Measurements from ENCODE around the gene INPP5A.
A peak's percentile ranks its signal among the peaks of the same experiment; 100 is the strongest.

Gene INPP5A

DNA sequence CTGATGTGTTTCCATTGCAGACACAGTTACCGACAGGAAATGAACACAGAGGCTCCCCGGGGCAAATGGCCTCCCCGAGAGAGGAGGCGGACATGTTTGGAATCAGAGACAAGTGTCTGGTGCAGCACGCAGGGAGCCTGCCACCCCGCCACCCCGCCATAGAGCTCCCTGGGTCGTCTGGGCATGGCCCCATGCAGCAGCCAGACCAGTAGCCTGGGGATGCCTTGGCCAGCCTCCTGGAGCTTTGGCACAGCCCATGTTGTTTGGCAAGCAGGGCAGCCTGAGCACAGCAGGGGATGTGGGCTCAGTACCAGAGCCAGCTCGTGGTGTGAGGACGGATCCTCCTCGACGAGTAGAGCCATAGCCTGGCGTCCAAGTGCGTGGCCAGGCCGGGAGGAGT lies 167.6 kb downstream of the INPP5A start:
- peak; percentile 52 for DNase-seq (ENCODE audit: low spot score)

DNA sequence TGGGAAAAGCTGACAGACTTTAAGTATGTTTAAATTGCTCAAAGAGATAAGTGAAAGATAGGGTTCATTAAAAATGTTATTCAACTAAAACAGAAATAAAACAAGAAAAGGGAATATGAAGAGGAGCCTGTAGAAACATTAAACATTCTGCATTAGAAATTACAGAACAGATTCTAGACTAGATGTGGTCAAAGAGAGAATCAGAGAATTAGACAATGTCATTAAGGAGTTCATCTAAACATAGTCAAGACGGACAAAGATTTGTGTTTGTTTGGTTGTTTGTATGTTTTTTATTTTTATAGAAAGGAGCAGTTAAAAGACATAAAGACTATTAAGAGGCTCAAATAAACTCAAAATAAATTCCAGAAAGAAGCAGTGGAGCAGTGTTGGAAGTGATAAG lies 168.4 kb downstream of the INPP5A start:
- DNase-seq (ENCODE audit: low spot score), result no peak

DNA sequence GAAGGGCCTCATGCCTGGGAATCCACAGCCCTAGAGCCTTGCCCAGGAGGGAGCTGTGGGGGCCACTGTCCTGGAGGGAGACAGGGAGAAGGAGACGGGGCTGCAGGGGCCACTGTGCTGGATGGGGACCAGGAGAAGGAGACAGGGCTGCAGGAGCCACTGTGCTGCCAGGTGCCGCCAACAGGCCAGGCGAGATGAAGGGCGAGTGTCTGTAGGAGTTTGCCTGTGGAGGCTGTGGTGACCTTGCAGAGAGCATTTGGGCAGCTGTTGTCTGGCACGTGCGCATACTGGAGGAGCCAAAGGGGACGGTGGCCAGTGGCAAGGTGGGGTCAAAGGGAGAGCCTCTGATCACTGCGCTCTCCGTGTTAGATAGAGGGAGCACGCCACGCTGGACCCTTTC lies 169.1 kb downstream of the INPP5A start:
- no peak for DNase-seq (ENCODE audit: low spot score)

DNA sequence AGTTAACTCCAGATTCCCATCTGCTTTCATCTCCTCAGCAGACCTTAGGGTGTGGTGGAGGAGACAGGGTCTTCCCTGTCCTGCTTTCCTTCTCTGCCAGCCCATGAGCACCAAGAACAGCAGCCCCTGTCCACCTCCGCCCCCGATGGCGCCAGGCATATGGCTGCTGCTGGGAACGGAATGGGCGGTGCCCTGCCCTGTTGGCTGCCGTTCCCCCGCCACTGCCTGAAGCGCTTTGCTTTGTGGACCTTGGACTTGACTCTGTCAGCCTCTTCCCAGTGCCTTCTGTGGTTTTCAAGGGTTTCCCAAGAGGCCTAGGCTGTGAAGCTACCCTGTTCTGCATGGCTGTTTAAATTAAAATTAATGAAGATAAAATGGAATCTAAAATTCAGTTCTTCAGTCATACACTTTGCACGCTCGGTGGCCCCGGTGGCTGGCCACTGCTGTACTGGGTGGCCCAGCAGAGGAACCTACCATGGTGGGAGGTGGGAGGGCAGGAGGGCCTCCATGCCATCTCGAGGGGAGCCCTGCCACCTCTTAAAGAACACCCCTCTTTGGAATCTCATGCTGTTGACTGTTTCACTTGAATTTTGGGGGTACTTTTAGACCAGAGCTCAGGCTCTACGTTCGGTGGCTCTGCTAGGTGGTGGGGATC lies 169.7 kb downstream of the INPP5A start:
- no peak for DNase-seq (ENCODE audit: low spot score)

DNA sequence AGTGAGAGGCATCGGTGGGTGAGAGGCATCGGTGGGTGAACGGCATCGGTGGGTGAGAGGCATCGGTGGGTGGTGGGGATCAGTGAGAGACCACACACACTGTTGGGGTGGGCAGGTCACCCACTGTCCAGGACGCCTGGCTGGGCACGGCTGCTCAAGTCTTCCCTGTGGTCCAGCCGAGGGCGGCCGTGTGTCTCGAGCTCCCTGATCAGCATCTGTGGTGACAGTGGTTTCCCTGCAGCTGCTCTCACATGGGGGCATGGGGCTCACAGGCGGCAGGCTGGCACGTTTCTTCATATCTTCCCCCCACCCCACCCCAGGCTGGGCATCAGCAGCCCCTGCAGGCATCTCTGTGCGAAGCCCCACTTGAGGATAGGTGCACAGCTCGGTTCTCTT lies 170.2 kb downstream of the INPP5A start:
- no peak for DNase-seq (ENCODE audit: low spot score)

DNA sequence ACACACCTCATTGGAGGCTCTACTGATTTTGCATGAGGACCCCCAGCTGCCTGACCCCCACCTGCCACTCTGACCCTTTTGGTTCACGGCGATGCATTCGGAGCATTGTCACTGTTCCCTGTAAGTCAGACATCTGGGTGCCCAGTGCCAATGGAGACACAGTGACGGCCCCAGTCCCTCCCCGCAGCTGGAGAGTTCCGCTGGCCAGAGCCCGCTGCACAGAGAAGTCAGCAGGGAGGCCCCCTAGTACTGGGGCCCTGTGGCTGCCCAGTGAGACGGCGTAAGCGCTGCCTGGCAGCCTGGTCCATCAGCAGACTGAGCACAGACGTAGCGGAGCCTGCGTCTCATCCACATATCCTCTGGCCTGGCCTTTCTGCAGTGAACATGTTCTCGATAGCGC lies 170.9 kb downstream of the INPP5A start:
- peak; percentile 69 for DNase-seq (ENCODE audit: low spot score)

DNA sequence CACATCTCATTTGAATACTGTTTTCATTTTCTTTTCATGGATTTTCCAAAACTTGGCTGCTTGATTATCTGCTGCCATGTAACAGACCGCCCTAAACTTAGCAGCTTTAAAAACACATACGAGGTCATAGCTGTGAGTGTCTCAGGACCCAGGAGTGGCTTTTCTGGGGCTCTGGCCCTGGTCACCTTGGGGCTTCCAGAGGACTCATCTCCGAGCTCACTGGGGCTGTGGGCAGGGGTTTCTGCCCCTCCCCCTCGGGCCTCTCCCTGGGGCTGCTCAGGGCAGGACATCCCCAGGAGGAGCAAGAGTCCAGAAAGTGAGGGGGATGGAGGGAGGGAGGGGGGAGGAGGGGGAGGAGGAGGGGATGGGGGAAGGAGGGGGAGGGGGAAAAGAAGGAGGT lies 171.3 kb downstream of the INPP5A start:
- no peak for DNase-seq (ENCODE audit: low spot score)

DNA sequence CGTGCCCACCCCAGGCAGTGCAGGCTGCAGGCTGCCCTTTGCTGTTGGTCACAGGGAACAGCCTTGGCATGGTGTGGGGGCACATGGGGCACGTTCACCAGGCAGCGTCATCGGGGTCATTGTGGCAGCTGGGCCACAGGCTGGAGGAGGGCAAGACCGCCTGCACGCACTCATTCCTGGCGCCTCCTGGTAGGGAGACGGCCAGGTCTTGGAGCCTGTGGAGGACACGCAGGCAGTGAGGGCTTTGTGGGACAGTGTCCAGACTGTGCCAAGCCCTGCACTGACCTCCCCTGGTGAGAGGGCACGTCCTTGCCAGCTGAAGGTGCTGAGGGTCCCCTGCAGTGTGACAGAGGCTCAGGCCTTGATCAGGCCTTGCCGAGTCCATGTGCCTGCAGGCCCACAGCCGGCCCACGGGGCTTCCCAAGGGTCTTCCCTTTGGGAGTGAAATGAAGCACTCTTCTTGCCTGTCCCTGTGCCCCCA lies 171.9 kb downstream of the INPP5A start:
- no peak for DNase-seq (ENCODE audit: low spot score)

DNA sequence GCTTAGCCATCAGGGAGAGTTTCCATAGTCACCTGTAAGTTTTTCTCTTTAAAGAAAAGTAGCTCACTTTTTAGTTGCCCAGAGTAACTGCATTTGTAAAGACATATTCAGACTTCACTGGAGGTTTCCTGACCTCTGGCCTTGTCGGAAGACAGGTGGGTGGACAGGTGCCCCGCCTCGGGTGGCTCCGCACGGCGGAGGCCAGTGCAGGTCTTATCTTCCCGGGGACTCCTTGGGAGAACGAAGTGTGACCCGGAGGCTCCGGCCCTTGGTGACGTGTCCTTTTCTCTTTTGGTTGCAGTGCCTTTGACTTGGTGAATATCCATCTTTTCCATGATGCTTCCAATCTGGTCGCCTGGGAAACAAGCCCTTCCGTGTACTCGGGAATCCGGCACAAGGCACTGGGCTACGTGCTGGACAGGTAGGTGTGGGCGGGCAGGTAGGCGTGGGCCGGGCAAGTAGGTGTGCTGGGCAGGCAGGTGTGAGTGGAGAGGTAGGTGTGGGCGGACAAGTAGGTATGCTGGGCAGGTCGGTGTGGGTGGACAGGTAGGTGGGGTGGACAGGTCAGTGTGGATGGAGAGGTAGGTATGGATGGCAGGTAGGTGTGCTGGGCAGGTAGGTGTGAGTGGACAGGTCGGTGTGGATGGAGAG lies 172.6 kb downstream of the INPP5A start:
- DNase-seq (ENCODE audit: low spot score), result no peak

DNA sequence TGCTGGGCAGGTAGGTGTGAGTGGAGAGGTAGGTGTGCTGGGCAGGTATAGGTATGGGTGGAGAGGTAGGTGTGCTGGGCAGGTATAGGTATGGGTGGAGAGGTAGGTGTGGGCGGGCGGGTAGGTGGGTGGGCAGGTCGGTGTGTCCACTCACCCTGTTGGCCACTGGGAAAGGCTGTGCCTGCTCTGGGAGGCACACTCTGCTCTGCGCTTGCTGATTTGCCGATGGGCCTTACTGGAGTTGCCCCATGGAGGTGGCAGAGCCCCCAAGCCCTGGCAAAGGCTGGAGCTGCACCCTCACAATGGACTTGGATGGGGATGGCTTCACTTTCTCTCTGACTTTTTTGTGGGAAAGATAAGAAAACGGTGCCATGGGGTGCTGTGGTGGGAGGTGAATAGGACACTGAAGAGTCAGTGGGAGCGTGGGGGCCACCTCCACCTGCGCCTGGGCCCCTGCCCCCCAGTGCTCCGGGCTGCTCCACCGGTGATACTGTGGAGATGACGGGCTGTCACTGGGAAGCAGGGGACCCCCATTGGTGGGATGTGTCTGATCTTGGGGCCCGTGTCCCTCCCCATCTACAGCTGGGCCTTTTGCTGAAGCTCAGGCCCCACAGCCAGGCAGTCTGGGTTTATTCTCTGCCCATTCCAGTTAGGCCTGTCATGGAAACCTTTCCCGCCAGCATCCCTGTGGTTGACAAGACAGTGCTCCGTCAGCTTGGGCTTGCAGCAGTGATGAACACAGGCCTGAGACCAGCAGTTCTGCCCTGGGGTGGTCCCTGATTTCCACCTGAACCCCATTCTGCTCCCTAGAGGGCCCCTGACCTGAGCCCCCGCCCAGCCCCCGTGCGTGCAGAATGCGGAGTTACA lies 173.4 kb downstream of the INPP5A start:
- no peak for DNase-seq (ENCODE audit: low spot score)

DNA sequence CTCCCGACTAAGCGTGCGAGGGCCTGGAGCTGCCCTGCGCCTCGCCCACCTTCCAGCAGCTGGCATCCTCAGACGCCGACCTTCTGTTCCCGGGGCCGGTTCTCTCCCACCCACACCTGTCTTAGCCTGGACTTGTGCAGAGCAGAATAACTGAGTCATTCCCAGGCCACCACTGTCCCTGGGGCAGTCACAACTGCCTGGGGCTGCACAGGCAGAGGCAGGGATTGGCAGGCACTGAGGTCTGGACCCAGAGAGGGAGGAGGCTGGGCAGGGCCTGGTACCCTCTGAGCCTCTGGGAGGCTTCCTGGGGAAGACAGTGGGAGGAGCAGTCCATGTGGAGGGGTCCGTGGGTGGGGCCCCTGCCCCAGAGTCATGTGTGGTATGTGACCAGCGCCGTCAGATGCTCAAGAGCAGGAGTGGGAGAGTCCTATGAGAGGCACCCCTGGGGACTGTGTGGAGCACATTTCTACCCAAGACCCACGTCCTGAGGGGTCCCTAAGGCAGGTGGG lies 174.1 kb downstream of the INPP5A start:
- DNase-seq (ENCODE audit: low spot score), result no peak

DNA sequence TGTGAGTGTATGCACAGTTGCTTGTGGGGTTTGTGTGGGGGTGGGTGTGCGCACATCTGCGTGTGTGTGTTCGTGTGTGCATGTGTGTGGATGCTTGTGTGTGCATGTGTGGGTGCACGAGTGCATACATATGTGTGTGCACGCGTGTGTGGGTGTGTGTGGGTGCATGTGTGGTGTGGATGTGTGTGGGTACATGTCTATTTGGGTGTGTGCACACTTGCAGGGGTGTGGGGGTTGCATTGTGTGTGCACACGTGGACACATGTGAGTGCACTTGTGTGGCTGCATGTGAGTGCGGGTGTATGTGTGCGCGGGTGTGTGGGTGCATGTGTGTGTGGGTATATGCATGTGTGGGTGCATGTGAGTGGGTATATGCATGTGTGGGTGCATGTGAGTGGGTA lies 174.7 kb downstream of the INPP5A start:
- DNase-seq (ENCODE audit: low spot score), result no peak

DNA sequence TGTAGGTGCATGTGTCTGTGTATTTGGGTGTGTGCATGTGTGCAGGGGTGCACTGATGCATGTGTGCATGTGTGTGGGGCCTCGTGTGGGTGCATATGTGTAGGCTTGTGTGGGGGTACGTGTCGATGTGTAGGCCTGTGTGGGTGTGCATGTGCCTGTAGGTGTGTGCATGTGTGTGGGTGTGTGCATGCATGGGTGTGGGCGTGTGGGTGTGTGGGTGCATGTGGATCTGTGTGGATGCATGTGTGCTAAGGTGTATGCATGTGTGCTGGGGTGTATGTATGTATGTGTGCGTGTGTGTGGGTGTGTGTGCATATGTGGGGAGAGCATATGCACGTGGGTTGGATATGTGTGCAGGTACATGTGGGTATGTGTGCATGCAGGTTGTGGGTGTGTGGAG lies 175.2 kb downstream of the INPP5A start:
- DNase-seq (ENCODE audit: low spot score), result no peak

DNA sequence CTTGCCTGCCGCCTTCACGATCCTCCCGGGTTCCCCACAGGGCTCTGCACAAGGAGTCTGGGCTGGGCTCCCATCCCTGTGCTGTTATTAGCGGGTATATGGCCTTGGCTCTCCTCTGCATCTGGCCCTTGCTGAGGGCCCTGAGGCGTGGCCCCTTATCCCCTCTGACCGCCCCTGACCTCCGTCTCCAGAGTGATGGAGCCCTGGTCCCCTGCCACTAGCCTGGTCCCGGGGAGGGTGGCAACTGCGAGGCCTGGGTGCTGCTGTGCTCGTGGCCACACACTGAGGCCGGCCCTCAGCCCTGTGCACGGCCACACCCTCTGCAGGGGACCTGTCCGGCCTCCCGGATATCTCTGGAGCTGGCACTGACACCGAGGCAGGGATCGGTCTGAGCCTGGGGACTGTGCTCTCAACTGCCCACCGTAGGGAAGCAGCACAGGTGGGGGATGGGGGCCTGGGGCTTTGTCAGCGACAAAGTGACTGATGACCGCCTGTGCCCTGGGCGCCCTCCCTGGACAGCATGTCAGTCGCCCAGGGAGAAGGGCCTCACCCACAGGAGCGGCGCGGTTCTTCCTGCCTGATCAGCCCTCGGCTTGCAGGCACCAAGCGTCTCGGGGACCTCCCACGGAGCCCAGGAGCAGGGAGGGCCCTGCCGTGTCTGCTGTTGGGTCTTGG lies 176.0 kb downstream of the INPP5A start:
- DNase-seq (ENCODE audit: low spot score), result no peak

DNA sequence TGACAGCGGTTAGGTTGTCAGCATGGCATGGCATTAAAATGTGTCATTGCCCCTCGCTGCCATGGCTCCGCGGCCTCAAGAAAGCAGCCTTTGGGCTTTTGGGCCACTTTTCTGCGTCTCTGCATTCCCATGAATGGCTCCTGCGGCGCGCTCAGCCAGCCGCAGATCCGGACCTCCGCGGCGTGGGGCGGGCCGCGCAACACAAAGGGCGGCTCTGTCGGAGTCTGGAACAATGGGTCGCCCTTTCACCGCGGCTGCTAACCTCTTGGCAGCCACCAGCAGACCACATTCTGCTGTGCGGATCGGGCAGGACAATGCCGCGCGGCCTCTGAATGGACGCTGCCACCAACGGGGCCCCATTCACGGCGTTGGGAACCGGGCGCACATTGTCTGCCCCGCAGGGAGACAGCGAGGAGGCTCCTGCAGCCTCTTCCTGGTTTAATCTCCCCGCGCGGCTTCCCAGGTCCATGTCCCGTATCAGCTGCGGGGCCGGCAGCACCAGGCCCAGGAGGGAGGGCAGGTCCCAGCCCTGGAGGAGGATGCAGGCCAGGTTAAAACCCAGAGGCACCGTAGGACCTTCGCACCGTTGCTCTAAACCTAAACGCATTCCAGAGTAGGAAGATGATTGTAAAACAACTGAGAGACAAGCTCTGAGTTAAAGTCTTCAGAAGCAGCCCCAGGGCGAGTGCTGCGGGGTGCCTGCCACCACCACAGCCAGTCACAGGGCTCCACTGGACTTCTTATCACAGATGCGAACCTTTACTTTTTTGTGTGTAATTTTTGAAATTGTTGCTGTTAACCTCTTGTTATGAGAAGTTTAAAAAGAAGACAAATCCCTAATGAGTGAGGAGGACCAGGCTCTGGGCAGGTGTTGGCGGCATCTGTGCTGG lies 176.8 kb downstream of the INPP5A start:
- peak; percentile 95 for DNase-seq (ENCODE audit: low spot score)

DNA sequence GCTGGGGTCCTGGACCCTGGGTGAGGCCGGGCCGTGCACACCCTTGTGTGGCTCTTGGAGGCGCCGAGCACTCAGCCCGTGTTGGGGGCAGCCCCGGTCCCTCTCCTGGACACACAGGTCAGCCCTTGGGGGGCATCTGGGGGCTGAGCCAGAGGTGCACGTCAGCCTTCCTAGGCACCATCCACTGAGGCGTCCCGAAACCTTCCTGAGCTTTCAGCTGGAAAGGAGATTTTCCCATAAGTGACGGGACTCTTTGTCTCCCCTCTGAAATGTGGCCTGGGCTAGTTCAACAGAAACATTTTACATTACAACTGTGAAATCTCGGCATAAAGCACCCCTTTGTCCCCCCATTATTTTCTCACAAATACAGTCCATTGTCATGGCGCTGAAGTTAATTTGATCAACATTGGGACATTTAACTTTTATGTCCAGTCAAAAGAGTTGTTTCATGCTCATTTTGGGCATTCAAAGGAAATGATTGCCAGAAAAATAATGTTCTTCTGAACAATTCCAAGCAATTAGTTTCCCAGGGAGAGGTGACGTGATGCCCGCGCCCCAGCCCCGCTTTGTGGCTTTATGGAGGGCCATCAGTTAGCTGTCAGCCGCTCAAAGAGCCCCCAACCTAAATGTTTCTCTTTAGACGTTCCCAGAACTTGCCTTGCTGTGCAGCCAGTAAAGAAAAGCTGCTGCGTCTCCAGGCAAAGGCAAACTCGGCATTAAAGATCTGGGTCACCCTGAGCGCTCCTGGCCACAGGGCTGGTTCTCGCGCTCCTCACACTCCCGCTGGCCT lies 177.6 kb downstream of the INPP5A start:
- peak; percentile 46 for DNase-seq (ENCODE audit: low spot score)

DNA sequence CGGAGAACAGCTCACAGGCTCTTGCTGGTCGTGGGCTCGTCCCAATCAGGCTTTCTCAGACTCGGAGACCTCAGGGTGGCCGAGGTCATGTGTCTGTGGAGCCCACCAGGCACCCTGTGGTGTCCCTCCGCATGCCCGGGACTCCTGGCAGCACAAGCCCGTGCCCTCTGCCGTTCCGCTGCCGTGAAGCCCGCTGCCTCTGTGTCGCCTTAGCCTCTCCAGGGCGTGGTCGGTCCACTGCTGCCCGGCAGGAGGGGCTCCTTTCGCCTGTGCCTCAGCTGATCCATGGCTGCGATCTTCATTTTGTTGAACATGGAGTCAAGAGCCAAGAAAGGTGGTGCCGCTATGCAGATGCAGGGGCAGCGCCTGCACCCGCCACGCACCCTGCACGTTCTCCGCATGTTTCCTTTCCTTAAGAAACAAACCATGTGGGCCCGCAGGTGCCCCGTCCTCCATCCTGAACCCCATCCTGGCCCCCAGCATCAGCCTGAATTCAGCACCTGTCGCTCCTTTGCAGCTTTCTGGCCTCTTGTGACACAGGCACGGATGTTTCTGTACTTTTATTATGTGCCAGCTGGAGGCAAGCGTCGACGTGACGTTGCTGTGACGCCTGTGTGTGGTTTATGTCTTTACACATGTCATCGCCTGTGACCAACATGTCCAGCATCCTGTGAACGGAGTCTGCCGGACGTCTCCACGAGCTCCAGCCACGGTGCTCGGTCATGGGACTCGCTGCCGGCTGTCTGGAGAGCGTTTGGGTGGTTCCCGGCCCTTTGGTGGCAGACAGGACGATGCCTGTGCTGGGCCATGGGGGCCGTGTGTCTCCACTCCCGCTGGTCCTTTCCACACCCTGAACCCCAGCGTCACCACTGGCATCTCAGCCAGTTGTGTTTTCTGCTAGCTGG lies 178.4 kb downstream of the INPP5A start:
- no peak for DNase-seq (ENCODE audit: low spot score)

DNA sequence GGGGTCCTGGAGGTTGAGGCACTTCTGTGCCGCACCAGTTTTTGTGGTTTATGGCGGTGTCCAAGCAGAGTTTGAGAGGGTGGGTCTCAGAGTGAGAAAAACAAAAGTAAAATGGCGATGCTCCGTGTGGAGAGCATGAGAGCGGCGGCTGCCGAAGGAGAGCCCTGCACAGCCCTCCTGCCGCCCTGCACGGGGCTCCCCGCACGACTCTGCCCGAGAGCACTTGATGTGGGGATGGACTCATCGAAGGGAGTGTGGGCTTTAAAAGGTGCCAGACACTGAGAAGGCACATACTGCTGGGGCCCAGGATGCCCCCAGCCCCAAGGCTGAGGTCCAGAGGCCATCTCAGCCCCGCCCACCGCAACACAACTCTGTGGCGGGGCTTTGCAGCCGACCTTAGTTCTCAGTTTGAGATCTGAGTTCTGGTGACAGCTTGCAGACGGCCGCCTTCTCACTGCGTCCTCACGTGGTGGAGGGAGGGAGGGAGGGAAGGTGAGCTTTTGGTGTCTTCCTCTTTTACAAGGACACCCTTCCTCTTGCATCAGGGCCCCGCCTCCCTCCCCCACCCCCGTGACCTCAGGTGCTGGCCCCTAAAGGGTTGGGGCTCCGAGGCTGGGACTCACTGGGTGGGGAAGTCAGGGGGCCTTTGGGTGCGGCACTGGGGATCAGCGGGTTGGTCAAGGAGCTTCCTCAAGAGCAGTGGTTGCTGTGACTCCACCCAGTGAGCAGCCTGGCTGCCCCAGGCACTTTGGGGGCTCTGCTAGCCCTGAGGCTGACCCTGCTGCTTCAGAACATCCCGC lies 179.3 kb downstream of the INPP5A start:
- DNase-seq (ENCODE audit: low spot score), result no peak
